Hepatocyte (in vitro differentiated cells): ENCODE measurements around the gene SYS1.

Source experiments
- EZH2 ChIP-seq: fragments of 200-600 bp; sonication (generic); IDR thresholded peaks from 2 replicates; pipeline ENCODE4 v1.6.1; 2016; ENCODE audit warnings: antibody characterized with exemption, mild to moderate bottlenecking, borderline replicate concordance
- EZH2phosphoT487 ChIP-seq: fragments of 200-600 bp; sonication (generic); IDR thresholded peaks from one replicate; pipeline ENCODE4 v1.6.1; 2018; ENCODE audit warnings: antibody characterized with exemption, mild to moderate bottlenecking, low read depth, moderate library complexity; ENCODE audit not compliant: unreplicated experiment, severe bottlenecking
- TF ChIP-seq, protein P1 (sequence below): fragments of 200-600 bp; sonication (generic); IDR thresholded peaks from 2 replicates; pipeline ENCODE4 v1.5.1; 2016; ENCODE audit warnings: antibody characterized with exemption, mild to moderate bottlenecking; ENCODE audit not compliant: poor library complexity

DNA sequence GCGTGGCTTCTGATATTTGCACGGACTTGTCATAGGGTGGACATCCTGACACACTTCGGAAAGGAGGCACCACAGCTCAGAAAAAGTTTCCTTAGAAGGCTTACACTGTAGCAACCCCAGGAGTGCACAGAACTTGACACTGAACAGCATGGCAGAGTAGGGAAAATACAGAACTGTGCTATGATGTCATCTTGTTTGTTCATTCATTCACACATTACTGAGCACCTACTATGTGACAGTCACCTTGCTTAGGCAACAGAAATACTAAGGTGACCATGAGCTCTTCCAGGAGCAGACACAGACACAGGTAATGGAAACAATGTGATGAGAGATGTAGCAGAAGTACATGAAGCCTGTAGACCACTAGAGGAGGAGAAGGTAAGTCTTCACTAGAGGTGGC is 50.5 kb downstream of the SYS1 start:
- TF ChIP-seq, protein P1, sequence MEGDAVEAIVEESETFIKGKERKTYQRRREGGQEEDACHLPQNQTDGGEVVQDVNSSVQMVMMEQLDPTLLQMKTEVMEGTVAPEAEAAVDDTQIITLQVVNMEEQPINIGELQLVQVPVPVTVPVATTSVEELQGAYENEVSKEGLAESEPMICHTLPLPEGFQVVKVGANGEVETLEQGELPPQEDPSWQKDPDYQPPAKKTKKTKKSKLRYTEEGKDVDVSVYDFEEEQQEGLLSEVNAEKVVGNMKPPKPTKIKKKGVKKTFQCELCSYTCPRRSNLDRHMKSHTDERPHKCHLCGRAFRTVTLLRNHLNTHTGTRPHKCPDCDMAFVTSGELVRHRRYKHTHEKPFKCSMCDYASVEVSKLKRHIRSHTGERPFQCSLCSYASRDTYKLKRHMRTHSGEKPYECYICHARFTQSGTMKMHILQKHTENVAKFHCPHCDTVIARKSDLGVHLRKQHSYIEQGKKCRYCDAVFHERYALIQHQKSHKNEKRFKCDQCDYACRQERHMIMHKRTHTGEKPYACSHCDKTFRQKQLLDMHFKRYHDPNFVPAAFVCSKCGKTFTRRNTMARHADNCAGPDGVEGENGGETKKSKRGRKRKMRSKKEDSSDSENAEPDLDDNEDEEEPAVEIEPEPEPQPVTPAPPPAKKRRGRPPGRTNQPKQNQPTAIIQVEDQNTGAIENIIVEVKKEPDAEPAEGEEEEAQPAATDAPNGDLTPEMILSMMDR = no peak
- no peak for TF ChIP-seq EZH2phosphoT487
- no peak for TF ChIP-seq EZH2
